ENCODE results near the gene MRPL33.

DNA sequence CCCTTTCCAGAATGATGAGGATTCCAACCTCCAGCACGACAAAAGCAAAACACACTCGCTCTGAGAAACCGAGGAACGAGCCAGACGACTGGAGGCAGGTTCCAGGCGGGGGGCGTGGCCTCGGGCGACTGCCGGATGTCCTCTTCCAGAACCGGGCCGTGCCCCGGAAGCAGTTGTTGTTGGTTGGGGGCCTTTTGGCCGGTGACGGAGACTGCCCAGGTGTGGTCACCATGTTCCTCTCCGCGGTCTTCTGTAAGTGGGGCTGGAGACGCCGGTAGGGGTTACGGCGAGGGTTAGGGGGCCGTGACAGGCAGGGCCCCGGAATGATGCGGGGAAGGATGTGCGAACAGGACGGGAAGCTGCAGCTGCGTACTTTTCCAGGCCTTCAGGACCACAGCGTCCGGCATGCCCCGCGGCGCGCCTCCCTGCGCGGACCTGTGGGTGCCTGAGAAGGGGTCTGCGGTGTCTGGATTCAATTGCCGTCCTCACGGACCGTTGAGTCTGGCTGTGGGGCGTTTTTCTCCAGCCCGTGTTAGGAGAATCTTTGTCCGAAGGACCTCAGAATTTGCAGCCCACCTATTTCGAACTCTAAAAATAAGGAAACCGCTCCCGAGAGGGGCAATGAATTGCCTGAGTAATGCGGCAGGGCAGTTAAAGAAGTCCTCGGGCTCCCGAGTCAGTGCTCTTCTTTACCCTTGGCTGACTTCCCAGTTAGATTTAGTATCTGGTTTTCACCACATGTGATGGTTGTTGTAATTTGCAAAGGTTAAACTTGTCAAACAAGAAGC lies at the start of gene MRPL33:
- TF ChIP-seq, protein P1, sequence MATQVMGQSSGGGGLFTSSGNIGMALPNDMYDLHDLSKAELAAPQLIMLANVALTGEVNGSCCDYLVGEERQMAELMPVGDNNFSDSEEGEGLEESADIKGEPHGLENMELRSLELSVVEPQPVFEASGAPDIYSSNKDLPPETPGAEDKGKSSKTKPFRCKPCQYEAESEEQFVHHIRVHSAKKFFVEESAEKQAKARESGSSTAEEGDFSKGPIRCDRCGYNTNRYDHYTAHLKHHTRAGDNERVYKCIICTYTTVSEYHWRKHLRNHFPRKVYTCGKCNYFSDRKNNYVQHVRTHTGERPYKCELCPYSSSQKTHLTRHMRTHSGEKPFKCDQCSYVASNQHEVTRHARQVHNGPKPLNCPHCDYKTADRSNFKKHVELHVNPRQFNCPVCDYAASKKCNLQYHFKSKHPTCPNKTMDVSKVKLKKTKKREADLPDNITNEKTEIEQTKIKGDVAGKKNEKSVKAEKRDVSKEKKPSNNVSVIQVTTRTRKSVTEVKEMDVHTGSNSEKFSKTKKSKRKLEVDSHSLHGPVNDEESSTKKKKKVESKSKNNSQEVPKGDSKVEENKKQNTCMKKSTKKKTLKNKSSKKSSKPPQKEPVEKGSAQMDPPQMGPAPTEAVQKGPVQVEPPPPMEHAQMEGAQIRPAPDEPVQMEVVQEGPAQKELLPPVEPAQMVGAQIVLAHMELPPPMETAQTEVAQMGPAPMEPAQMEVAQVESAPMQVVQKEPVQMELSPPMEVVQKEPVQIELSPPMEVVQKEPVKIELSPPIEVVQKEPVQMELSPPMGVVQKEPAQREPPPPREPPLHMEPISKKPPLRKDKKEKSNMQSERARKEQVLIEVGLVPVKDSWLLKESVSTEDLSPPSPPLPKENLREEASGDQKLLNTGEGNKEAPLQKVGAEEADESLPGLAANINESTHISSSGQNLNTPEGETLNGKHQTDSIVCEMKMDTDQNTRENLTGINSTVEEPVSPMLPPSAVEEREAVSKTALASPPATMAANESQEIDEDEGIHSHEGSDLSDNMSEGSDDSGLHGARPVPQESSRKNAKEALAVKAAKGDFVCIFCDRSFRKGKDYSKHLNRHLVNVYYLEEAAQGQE (IDR thresholded peaks at IDR 0.05; ENCODE audit: low read depth): no peak
- TF ChIP-seq CEBPB (IDR thresholded peaks at IDR 0.05) (no peak), EP300 (IDR thresholded peaks at IDR 0.05; ENCODE audit: borderline replicate concordance) (no peak), EGR1 (IDR thresholded peaks at IDR 0.05) (0 out of 2 replicates have a peak, but pooled peaks have one; percentile 6)

All from Ishikawa (cell line).